ENCODE data around the gene TES.

Gene TES

DNA sequence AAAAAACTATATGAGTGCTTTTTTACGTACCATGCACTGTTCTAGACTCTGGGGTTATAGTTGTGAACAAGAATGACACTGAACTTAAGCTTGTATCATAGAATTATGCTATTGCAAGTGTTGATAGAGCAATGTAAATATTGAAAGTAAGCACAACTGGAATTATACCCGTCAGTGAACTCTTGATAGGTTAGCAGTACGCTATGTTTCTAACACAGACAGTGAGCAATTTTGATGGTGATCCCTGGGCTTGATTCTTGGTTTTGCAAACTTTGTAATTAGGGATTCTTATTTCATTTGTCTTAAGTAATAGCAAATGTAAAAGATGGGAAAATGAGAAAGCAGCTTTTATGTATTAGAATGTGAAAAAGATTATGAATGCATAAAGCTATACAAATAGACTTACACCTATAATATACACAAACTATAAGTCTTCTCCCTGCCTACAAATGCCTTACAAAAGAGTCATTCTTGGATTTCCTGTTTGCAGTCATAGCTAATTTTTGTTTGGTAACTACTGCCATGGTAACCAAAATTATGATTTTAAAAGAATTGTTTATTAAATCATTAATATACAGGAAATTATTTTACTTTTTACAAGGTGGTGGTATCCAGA lies 6.7 kb downstream of the TES start:
- TF ChIP-seq, protein P1, sequence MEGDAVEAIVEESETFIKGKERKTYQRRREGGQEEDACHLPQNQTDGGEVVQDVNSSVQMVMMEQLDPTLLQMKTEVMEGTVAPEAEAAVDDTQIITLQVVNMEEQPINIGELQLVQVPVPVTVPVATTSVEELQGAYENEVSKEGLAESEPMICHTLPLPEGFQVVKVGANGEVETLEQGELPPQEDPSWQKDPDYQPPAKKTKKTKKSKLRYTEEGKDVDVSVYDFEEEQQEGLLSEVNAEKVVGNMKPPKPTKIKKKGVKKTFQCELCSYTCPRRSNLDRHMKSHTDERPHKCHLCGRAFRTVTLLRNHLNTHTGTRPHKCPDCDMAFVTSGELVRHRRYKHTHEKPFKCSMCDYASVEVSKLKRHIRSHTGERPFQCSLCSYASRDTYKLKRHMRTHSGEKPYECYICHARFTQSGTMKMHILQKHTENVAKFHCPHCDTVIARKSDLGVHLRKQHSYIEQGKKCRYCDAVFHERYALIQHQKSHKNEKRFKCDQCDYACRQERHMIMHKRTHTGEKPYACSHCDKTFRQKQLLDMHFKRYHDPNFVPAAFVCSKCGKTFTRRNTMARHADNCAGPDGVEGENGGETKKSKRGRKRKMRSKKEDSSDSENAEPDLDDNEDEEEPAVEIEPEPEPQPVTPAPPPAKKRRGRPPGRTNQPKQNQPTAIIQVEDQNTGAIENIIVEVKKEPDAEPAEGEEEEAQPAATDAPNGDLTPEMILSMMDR (IDR thresholded peaks at IDR 0.05; ENCODE audit: extremely low read depth, insufficient read depth, missing control alignments), result no peak
- in situ Hi-C loops (cut with MboI; ENCODE audit: low pct_unique_long_range_greater_than_20kb, low sequenced_read_pairs, unreplicated experiment), result no loop called here
- DNase-seq (ENCODE audit: low spot score), result no peak

DNA sequence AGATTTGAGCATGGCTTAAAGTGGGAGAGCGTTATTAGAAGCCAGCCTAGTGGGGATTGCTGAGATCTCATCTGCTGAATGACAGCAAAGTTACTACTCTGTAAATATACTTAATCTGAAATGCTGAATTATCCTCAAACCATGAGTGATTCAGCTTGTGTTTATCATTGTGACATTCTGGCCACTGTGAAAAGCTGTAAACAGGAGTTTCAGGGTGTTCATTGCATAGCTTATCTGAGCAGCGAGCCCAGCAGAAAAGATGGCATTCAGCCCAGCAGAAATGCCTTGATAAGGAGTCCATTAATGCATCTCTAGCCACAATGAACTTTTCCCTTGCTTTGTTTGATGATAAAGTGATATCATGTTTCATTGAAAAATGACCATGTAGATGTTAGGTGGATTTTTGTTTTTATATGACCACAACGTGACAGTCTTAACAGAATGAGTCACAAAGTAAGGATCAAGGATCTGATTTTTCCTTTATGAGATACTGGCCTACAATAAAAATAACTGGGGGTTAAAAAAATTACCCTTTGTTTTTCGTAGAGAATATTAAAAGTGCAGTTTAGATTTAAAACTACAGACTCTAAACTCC lies 7.8 kb downstream of the TES start:
- in situ Hi-C loops (cut with MboI; ENCODE audit: low pct_unique_long_range_greater_than_20kb, low sequenced_read_pairs, unreplicated experiment), result no loop called here
- DNase-seq (ENCODE audit: low spot score), result no peak
- TF ChIP-seq, protein P1 (IDR thresholded peaks at IDR 0.05; ENCODE audit: extremely low read depth, insufficient read depth, missing control alignments), result no peak

DNA sequence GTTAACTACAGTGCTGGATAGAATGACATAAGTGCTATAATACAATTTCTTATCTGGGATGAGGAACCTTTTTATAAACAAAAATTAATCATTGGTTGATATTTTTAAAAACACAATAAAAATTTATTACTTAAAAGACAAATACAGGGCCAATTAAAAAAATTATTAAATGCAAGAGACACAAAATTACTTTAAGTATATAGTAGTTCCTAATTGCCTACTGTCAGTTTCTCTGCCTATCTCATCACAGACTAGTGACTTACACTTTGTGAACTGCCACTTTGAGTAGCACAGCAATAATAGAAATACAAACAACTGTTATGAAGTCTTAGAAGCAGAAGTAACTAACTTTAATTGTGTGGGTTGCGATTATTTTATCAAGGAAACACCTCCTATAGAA lies 8.4 kb downstream of the TES start:
- in situ Hi-C loops (cut with MboI; ENCODE audit: low pct_unique_long_range_greater_than_20kb, low sequenced_read_pairs, unreplicated experiment), result no loop called here
- TF ChIP-seq, protein P1 (IDR thresholded peaks at IDR 0.05; ENCODE audit: extremely low read depth, insufficient read depth, missing control alignments), result no peak
- DNase-seq (ENCODE audit: low spot score), result no peak

DNA sequence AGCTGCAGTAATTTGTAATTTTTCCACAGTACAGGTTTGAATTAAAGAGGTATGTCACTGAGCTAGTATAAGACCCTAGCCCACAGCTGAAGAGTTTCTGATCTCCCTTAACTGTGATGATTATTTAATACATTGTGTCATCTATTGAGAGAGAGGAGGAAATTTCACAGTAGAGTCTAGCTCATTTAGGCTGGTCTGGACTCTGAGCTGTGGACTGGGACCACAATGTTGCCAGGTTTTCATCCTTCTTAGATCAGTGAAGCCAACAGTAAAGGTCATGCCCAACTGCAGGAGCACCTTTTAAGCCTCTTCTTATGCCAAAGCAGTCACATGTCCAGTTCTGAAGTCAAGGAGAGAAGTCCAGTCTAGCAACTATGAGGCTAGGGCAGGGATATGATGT lies 8.9 kb downstream of the TES start:
- TF ChIP-seq, protein P1 (IDR thresholded peaks at IDR 0.05; ENCODE audit: extremely low read depth, insufficient read depth, missing control alignments), result no peak
- no peak for DNase-seq (ENCODE audit: low spot score)
- in situ Hi-C loops (cut with MboI; ENCODE audit: low pct_unique_long_range_greater_than_20kb, low sequenced_read_pairs, unreplicated experiment), result no loop called here

DNA sequence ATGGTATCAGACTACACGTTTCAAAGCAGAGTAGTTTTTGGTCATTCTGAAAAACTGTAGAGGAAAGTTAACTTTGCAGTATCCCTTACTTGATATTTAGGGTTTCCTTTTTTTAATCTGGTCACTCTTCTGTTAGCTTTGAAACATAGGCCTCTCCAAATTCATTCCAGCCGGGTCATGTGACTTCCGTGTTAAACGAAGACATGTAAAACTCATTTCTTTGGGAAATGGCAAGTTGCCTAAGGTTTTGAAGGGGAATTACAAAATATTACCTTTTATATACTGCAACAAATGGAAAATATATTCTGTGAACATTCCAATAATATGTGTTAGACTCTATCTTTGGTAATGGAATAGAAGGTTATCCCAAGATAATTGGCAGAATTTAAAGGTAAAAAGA lies 9.5 kb downstream of the TES start:
- DNase-seq (ENCODE audit: low spot score), result no peak
- TF ChIP-seq, protein P1 (IDR thresholded peaks at IDR 0.05; ENCODE audit: extremely low read depth, insufficient read depth, missing control alignments), result no peak
- in situ Hi-C loops (cut with MboI; ENCODE audit: low pct_unique_long_range_greater_than_20kb, low sequenced_read_pairs, unreplicated experiment), result no loop called here

DNA sequence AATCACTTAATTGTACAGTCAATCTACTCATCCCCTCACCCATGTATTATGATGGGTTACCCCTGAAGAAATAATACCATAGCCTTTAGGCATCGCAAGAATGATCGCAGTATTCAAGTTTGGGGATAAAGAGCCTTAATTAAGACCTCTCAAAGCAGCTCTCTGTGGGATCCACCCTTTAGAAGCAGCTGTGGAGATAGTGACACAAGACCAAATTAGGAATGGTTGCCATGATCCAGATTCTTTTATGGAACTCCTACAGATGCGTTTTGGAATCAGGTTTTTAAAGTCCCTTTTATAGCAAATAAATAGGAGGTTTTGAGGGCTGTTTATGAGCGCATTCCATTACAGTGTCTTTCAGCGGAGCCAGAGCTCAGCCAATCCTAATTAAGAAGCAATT lies 12.2 kb downstream of the TES start:
- DNase-seq (ENCODE audit: low spot score), result no peak
- TF ChIP-seq, protein P1 (IDR thresholded peaks at IDR 0.05; ENCODE audit: extremely low read depth, insufficient read depth, missing control alignments), result no peak
- in situ Hi-C loops (cut with MboI; ENCODE audit: low pct_unique_long_range_greater_than_20kb, low sequenced_read_pairs, unreplicated experiment), result no loop called here
